Right atrium auricular region (tissue), 2 donors: ENCODE measurements around the gene NLRC5. TPM values are rescaled to one million over a fixed set of nuclear protein-coding genes. Genes with fewer than 3 reads are reported as not detected.

ENCODE experiments used
- DNase-seq: peaks from one replicate; pipeline ENCODE4 v3.0.0-alpha.2; 2019; ENCODE audit warnings: low spot score
- H3K27ac ChIP-seq, 2 donors: fragments of 200-600 bp; sonication (generic); 1 replicate in 1 of 2; 2 replicates in 1 of 2; pipeline ENCODE4 v1.5.1; 2016 to 2019
- H3K27me3 ChIP-seq, 2 donors: fragments of 200-600 bp; sonication (generic); one replicate each; pipeline versions ENCODE4 v1.5.1 to v1.6.0; 2017 to 2019
- H3K36me3 ChIP-seq: fragments of 200-600 bp; sonication (generic); one replicate; pipeline ENCODE4 v1.5.1; 2016
- H3K4me1 ChIP-seq, 2 donors: fragments of 200-600 bp; sonication (generic); one replicate each; pipeline versions ENCODE4 v1.5.1 to v1.6.0; 2017 to 2019
- H3K4me3 ChIP-seq, 2 donors: fragments of 200-600 bp; sonication (generic); 1 replicate in 1 of 2; 2 replicates in 1 of 2; pipeline ENCODE4 v1.5.1; 2017 to 2019; ENCODE audit warnings: mild to moderate bottlenecking in 1 of 2, moderate library complexity in 1 of 2
- H3K9me3 ChIP-seq, 2 donors: fragments of 200-600 bp; sonication (generic); one replicate each; pipeline ENCODE4 v1.5.1; 2019
- total RNA-seq, 2 donors: library from RNA; depleted of rRNA; stranded (reverse); fragments of >200 nt; gene quantifications; one replicate each; pipeline ENCODE4 v1.1.0, GENCODE V29; 2016
- TF ChIP-seq, protein P1 (sequence below), 2 donors: fragments of 200-600 bp; sonication (generic); IDR thresholded peaks; one replicate each; pipeline ENCODE4 v1.5.1; 2019; ENCODE audit warnings: antibody characterized with exemption in 2 of 2

The NLRC5 gene
- total RNA-seq, 2 donors from 2014 or later: 8.0 to 9.7 TPM

GRCh38 chr16:57036315-57036714, 47.0 kb downstream of the NLRC5 start:
- peaks cover 9% of the 10 kb centered on the region for H3K36me3 ChIP-seq

GRCh38 chr16:57036945-57037344, 47.6 kb downstream of the NLRC5 start:
- peaks cover 0 to 6% of the 10 kb centered on the region in 2 donors for H3K4me1 ChIP-seq
- no peak for DNase-seq
- no peak overlapping the region for H3K27ac ChIP-seq
- H3K27me3 ChIP-seq: no peaks in the 10 kb centered on the region
- TF ChIP-seq, protein P1, sequence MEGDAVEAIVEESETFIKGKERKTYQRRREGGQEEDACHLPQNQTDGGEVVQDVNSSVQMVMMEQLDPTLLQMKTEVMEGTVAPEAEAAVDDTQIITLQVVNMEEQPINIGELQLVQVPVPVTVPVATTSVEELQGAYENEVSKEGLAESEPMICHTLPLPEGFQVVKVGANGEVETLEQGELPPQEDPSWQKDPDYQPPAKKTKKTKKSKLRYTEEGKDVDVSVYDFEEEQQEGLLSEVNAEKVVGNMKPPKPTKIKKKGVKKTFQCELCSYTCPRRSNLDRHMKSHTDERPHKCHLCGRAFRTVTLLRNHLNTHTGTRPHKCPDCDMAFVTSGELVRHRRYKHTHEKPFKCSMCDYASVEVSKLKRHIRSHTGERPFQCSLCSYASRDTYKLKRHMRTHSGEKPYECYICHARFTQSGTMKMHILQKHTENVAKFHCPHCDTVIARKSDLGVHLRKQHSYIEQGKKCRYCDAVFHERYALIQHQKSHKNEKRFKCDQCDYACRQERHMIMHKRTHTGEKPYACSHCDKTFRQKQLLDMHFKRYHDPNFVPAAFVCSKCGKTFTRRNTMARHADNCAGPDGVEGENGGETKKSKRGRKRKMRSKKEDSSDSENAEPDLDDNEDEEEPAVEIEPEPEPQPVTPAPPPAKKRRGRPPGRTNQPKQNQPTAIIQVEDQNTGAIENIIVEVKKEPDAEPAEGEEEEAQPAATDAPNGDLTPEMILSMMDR (IDR thresholded peaks at IDR 0.05): no peak
- no peaks in the 10 kb centered on the region for H3K9me3 ChIP-seq
- no peak overlapping the region for H3K4me3 ChIP-seq
- peaks cover 9% of the 10 kb centered on the region for H3K36me3 ChIP-seq

More at GRCh38 chr16:57036315-57036714, 47.0 kb downstream of the NLRC5 start:
- TF ChIP-seq, protein P1 (IDR thresholded peaks at IDR 0.05): no peak
- Histone ChIP-seq H3K4me3 (no peak overlapping the region), H3K9me3 (no peaks in the 10 kb centered on the region), H3K27me3 (no peaks in the 10 kb centered on the region), H3K4me1 (no peaks in the 10 kb centered on the region), H3K27ac (no peak overlapping the region)
- no peak for DNase-seq

DNA sequence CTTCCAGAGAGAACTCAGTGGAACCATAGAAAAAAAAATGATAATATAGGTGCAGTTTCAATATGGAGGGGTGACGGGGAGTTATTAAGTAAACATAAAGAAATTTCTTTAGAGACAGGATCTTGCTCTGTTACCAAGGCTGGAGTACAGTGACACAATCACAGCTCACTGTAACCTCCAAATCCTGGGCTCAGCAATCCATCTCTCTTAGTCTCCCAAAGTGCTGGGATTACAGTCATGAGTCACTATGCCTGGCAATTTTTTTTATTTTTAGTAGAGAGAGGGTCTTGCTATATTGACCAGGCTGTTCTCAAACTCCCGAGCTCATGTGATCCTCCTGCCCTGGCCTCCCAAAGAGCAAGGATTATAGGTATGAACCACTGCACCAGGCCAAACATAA, 48.8 kb downstream of the NLRC5 start:
- Histone ChIP-seq H3K4me3 (no peak overlapping the region), H3K36me3 (peaks cover 4% of the 10 kb centered on the region), H3K4me1 (peaks cover 0 to 14% of the 10 kb centered on the region in 2 donors), H3K27ac (no peak overlapping the region), H3K27me3 (no peaks in the 10 kb centered on the region), H3K9me3 (no peaks in the 10 kb centered on the region)
- TF ChIP-seq, protein P1 (IDR thresholded peaks at IDR 0.05): no peak
- DNase-seq: no peak

DNA sequence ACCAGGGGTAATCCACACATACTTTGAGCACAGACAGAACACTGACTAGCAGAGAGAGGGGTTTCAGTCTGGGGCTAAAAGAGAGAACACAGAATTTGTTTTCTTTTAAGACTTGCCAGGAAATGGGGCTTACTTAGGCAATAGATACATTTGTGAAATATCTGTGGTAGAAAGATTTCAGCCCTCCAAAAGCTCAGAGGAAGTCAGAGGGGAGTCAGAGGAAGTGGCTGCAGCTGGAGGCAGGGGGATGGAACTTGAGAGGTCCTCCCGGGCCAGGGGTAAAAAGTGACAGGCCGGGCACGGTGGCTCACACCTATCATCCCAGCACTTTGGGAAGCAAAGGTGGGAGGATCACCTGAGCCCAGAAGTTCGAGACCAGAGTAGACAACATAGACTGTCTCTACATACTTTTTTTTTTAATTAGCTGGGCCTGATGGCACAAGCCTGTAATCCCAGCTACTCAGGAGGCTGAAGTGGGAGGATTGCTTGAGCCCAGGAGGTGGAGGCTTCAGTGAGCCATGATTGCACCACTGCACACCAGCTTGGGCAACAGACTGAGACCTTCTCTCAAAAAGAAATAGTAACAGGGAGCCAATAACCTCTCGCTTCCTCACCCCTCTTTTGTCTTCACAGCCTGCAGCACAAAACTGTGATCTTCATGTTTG, 49.9 kb downstream of the NLRC5 start:
- no peak overlapping the region for H3K4me3 ChIP-seq
- no peaks in the 10 kb centered on the region for H3K36me3 ChIP-seq
- TF ChIP-seq, protein P1 (IDR thresholded peaks at IDR 0.05): no peak
- H3K9me3 ChIP-seq: no peaks in the 10 kb centered on the region
- DNase-seq: no peak
- H3K27me3 ChIP-seq: no peaks in the 10 kb centered on the region
- H3K27ac ChIP-seq: no peak overlapping the region
- H3K4me1 ChIP-seq: peaks cover 0 to 14% of the 10 kb centered on the region in 2 donors

- no peaks in the 10 kb centered on the region for H3K36me3 ChIP-seq
- H3K4me1 ChIP-seq: peaks cover 0 to 18% of the 10 kb centered on the region in 2 donors
- no peaks in the 10 kb centered on the region for H3K9me3 ChIP-seq
- no peak overlapping the region for H3K4me3 ChIP-seq
- TF ChIP-seq, protein P1 (IDR thresholded peaks at IDR 0.05): no peak
- DNase-seq: no peak
- H3K27me3 ChIP-seq: no peaks in the 10 kb centered on the region
- no peak overlapping the region for H3K27ac ChIP-seq
Observed at GRCh38 chr16:57041182-57042156, 52.1 kb downstream of the NLRC5 start.
